K562 (cell line): ENCODE results near the gene OVOL1. TPM values are rescaled to one million over a fixed set of nuclear protein-coding genes. Genes with fewer than 3 reads are reported as not detected.

Experiments
- ATAC-seq: fragments of 200-7000 bp; cut with Tn5 transposase; 3 replicates; pipeline ENCODE4 v1.9.1; 2020; ENCODE audit warnings: moderate library complexity
- BruUV-seq: library from RNA; stranded (reverse); fragments of 400-500 nt; replicated peaks from 2 replicates; lab custom pipeline; 2021; lab: Mats Ljungman, UMichigan
- CTCF ChIA-PET: fragments of 300-600 bp; formaldehyde crosslinking; extraction: SDS; loops from one replicate; lab custom pipeline; 2021; ENCODE audit warnings: low intra/inter-chr PET ratio; lab: Yijun Ruan, JAX
- POLR2A ChIA-PET: fragments of 300-600, 350-650 bp; sonication (Branson Sonifier 250); formaldehyde crosslinking; extraction: SDS; loops from one replicate; lab custom pipeline; 2021; ENCODE audit warnings: antibody characterized with exemption, inconsistent platforms; lab: Yijun Ruan, JAX
- DNase-seq, 4 experiments: peaks; one replicate each; pipeline versions ENCODE4 v3.0.0 to v3.0.0-alpha.2; 2011 to 2018; ENCODE audit warnings: low spot score in 3 of 4, mixed read lengths in 3 of 4; ENCODE audit errors: extremely low read depth in 1 of 4
- FAIRE-seq: peaks from 2 replicates; lab custom pipeline; 2011; peaks lifted over from hg19 to GRCh38; lab: Jason Lieb, UNC
- H2AFZ ChIP-seq: 2 replicates; pipeline ENCODE4 v1.6.0; 2011; ENCODE audit warnings: low read depth, low read length, control low read depth, inconsistent platforms
- H3K27ac ChIP-seq: fragments of 200-600 bp; 3 replicates; pipeline ENCODE4 v1.8.0; 2011; ENCODE audit warnings: low read depth, mild to moderate bottlenecking, control low read depth, inconsistent platforms, low read length, moderate library complexity, mixed read lengths; ENCODE audit errors: extremely low read depth
- H3K27me3 ChIP-seq, 2 experiments: fragments of 300-600 bp in 1 of 2; 2 replicates in 1 of 2; 3 replicates in 1 of 2; pipeline versions ENCODE4 v1.6.0 to v1.8.0; 2011; ENCODE audit warnings: inconsistent platforms in 2 of 2, low read length in 2 of 2, mild to moderate bottlenecking in 1 of 2, mixed read lengths in 1 of 2, moderate library complexity in 1 of 2; ENCODE audit not compliant: control insufficient read depth in 2 of 2, insufficient read depth in 2 of 2
- H3K36me3 ChIP-seq: fragments of 300-600 bp; 3 replicates; pipeline ENCODE4 v1.8.0; 2011; ENCODE audit warnings: mild to moderate bottlenecking, low read length, inconsistent platforms; ENCODE audit not compliant: control insufficient read depth, insufficient read depth
- H3K4me1 ChIP-seq, 2 experiments: fragments of 200-600 bp in 1 of 2; replicated peaks in 1 of 2; 2 replicates in 1 of 2; 3 replicates in 1 of 2; pipeline versions ENCODE4 v1.5.1 to v1.8.0; 2011; ENCODE audit warnings: inconsistent platforms in 2 of 2, low read length in 2 of 2, mild to moderate bottlenecking in 1 of 2, mixed read lengths in 1 of 2, moderate library complexity in 1 of 2; ENCODE audit not compliant: control insufficient read depth in 2 of 2, insufficient read depth in 2 of 2
- H3K4me2 ChIP-seq: 2 replicates; pipeline ENCODE4 v1.6.1; 2011; ENCODE audit warnings: low read length, control low read depth, inconsistent platforms, mixed read lengths; ENCODE audit not compliant: insufficient read depth
- H3K4me3 ChIP-seq: fragments of 200-600 bp; sonication (generic), shearing (Covaris generic); 2 replicates; pipeline ENCODE4 v1.5.1; 2016; ENCODE audit warnings: control low read depth, inconsistent platforms
- H3K79me2 ChIP-seq: fragments of 200-600 bp; 3 replicates; pipeline ENCODE4 v1.8.0; 2011; ENCODE audit warnings: low read length, inconsistent platforms; ENCODE audit not compliant: control insufficient read depth, insufficient read depth
- H3K9ac ChIP-seq, 2 experiments: 2 replicates each; pipeline versions ENCODE4 v1.6.0 to v1.6.1; 2011; ENCODE audit warnings: low read depth in 2 of 2, low read length in 2 of 2, control low read depth in 1 of 2, inconsistent platforms in 1 of 2, mild to moderate bottlenecking in 1 of 2, mixed read lengths in 1 of 2; ENCODE audit not compliant: insufficient read depth in 1 of 2
- H3K9me1 ChIP-seq: one replicate; pipeline ENCODE4 v1.6.0; 2011; ENCODE audit warnings: inconsistent platforms, mild to moderate bottlenecking, low read length, moderate library complexity; ENCODE audit not compliant: control insufficient read depth, insufficient read depth
- H3K9me3 ChIP-seq: replicated peaks from 2 replicates; pipeline ENCODE4 v1.5.1; 2011; ENCODE audit warnings: low read depth, low read length, inconsistent platforms; ENCODE audit not compliant: control insufficient read depth, insufficient read depth
- H4K20me1 ChIP-seq: replicated peaks from 2 replicates; pipeline ENCODE4 v1.6.1; 2011; ENCODE audit warnings: low read length, inconsistent platforms, mixed read lengths; ENCODE audit not compliant: control insufficient read depth, insufficient read depth
- CBX3 ChIP-seq, 2 experiments: IDR thresholded peaks; 1 replicate in 1 of 2; 2 replicates in 1 of 2; pipeline ENCODE4 v1.6.1; 2012; ENCODE audit warnings: inconsistent platforms in 2 of 2, low read length in 2 of 2, borderline replicate concordance in 1 of 2, control low read depth in 1 of 2
- CREB1 ChIP-seq, 2 experiments: sonication (generic) in 1 of 2; formaldehyde crosslinking in 1 of 2; IDR thresholded peaks; 2 replicates each; pipeline versions ENCODE4 v1.6.1 to v1.8.0; 2012 to 2022; ENCODE audit warnings: inconsistent platforms in 1 of 2, mild to moderate bottlenecking in 1 of 2, missing genetic modification reagents in 1 of 2, moderate library complexity in 1 of 2
- FIP1L1 ChIP-seq: fragments of 200-400 bp; formaldehyde crosslinking; IDR thresholded peaks from 2 replicates; pipeline ENCODE4 v1.6.1; 2018; ENCODE audit warnings: mild to moderate bottlenecking, low read depth, low read length; ENCODE audit not compliant: poor library complexity, severe bottlenecking
- HNRNPK ChIP-seq: fragments of 200-400 bp; formaldehyde crosslinking; IDR thresholded peaks from one replicate; pipeline ENCODE4 v1.6.1; 2018; ENCODE audit warnings: mild to moderate bottlenecking, low read depth, low read length; ENCODE audit not compliant: poor library complexity, severe bottlenecking
- MCM3 ChIP-seq: fragments of 450-650 bp; IDR thresholded peaks from 2 replicates; pipeline ENCODE4 v1.6.1; 2016
- RAD21 ChIP-seq, 2 experiments: fragments of 250-450 bp in 1 of 2; fragments of 450-650 bp in 1 of 2; sonication (Bioruptor Pico) in 1 of 2; formaldehyde crosslinking in 1 of 2; IDR thresholded peaks in 1 of 2; conservative IDR thresholded peaks in 1 of 2; 2 replicates each; pipeline versions ENCODE4 v1.4.0 to v1.8.0; 2020 to 2022; ENCODE audit warnings: mild to moderate bottlenecking in 2 of 2, moderate library complexity in 1 of 2
- SRSF3 ChIP-seq: fragments of 200-400 bp; formaldehyde crosslinking; IDR thresholded peaks from 2 replicates; pipeline ENCODE4 v1.6.1; 2016; ENCODE audit warnings: mild to moderate bottlenecking, low read length, moderate library complexity; ENCODE audit not compliant: insufficient read depth
- TBL1XR1 ChIP-seq, 2 experiments: IDR thresholded peaks; 2 replicates each; pipeline ENCODE4 v1.6.1; 2012; ENCODE audit warnings: improper control_type of control experiment in 2 of 2, low read length in 2 of 2, mild to moderate bottlenecking in 1 of 2
- TRIM28 ChIP-seq: fragments of 450-650 bp; IDR thresholded peaks from 2 replicates; pipeline ENCODE4 v1.6.1; 2017
- ZBTB7A ChIP-seq: IDR thresholded peaks from 2 replicates; pipeline ENCODE4 v1.6.1; 2011; ENCODE audit warnings: low read depth, mild to moderate bottlenecking, low read length, moderate library complexity, borderline replicate concordance; ENCODE audit not compliant: control insufficient read depth
- WGBS: fragments of 100-300 bp; shearing (Covaris generic); methylation state at CpG from one replicate; pipeline ENCODE4 v1.1.6; 2016; ENCODE audit warnings: low coverage, mixed read lengths; ENCODE audit not compliant: insufficient coverage; ENCODE audit errors: missing lambda C conversion rate; 5-methylcytosine and 5-hydroxymethylcytosine counted together
- in situ Hi-C: fragments of 300-500 bp; cut with MboI; formaldehyde crosslinking; loops from 4 replicates; pipeline ENCODE4 v1.15.0; 2018; ENCODE audit warnings: inconsistent platforms, mixed read lengths
- intact Hi-C: fragments of 100-400 bp; cut with micrococcal nuclease; formaldehyde crosslinking; loops from 2 replicates; pipeline ENCODE4 v1.14.2; 2022
- polyA plus RNA-seq, 8 experiments: library from polyadenylated mRNA; depleted of rRNA in 4 of 8; stranded (reverse) in 5 of 8; unstranded in 3 of 8; fragments of >200 nt; fragmentation: Nextera tagmentation in 2 of 8; fragmentation: Illumina TruSeq in 1 of 8; extraction: Ambion mirVana in 2 of 8; extraction: Trizol in 1 of 8; gene quantifications; 2 replicates each; pipeline versions ENCODE4 v1.2.1 to v1.2.3, GENCODE V29; 2011 to 2014; ENCODE audit warnings: inconsistent platforms in 1 of 8, missing spikeins in 1 of 8
- total RNA-seq, 7 experiments: library from RNA; depleted of rRNA in 6 of 7; stranded (reverse); fragments of >200 nt in 6 of 7; fragmentation: Illumina TruSeq in 2 of 7; extraction: Trizol in 2 of 7; gene quantifications; 2 replicates each; pipeline versions ENCODE4 v1.2.1 to v1.2.3, GENCODE V29; 2011 to 2021; ENCODE audit warnings: low replicate concordance in 1 of 7
- TF ChIP-seq, protein P1 (sequence below): sonication (generic); formaldehyde crosslinking; IDR thresholded peaks from 2 replicates; pipeline ENCODE4 v1.8.0; 2022; ENCODE audit warnings: mild to moderate bottlenecking, missing genetic modification reagents

Gene OVOL1
- total and polyA plus RNA-seq, 9 of the 15 experiments (the other 6 are each of a cell fraction or from before 2014, with no cell fraction given) = 0.09 TPM; not detected in 8

DNA sequence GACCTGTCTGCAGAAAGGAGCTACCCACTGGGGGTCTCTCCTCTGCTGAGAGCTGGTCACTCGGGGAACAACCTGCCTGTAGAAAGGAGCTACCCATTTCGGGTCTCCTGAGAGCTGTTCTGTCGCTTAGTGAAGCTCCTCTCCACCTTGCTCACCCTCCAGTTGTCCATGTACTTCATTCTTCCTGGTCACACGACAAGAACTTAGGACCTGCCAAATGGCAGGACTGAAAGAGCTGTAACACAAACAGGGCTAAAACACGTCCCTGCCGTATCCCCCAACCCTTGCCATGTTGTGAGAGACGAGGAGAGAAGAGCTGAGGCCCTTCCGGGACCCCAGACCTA lies 42.2 kb upstream of the OVOL1 start:
- WGBS = 28% methylated on average over 8 of the region's 8 CpGs
- H3K27ac ChIP-seq = no peak overlapping the region
- H3K36me3 ChIP-seq = no peaks in the 10 kb centered on the region
- H3K27me3 ChIP-seq = peaks cover 13 to 24% of the 10 kb centered on the region in 2 experiments; a peak in 4 of 5 replicates
- no peaks in the 10 kb centered on the region for H4K20me1 ChIP-seq
- no peak for FAIRE-seq
- ChIA-PET CTCF (interaction anchor here (0.5 to 2.0 kb wide), 4 partner anchors 11 to 73 kb away, joined by 3 to 9 read pairs (median 6); no protein-coding TSS in a partner anchor), POLR2A (interaction anchor here (0.6 to 1.4 kb wide), 8 partner anchors 9 to 489 kb away, joined by 3 to 4 read pairs (median 3); partner anchors contain the start of gene RNASEH2C)
- H3K4me2 ChIP-seq = no peak overlapping the region
- H3K9ac ChIP-seq = no peak overlapping the region
- H2AFZ ChIP-seq = peak overlapping the region; percentile 38; the same call in 1 of the 2 replicates
- H3K79me2 ChIP-seq = no peaks in the 10 kb centered on the region
- H3K9me1 ChIP-seq = no peaks in the 10 kb centered on the region
- in situ Hi-C loops (no loop called here), intact Hi-C loops (loop anchor here (1.0 kb wide), 1 partner anchor 74 kb away; no protein-coding TSS in a partner anchor)
- peaks cover 4 to 15% of the 10 kb centered on the region in 2 experiments; a peak in 3 of 5 replicates for H3K4me1 ChIP-seq
- H3K9me3 ChIP-seq = no peaks in the 10 kb centered on the region; the same call in 1 of the 2 replicates
- ATAC-seq = no peak
- DNase-seq = no peak
- no TSS peak for BruUV-seq
- TF ChIP-seq FIP1L1 (no peak), HNRNPK (no peak), CREB1 (IDR thresholded peaks at IDR 0.05) (no peak), CREB1 (CRISPR knock-in tag; IDR thresholded peaks at IDR 0.05) (no peak), SRSF3 (no peak), CBX3 (IDR thresholded peaks at IDR 0.05; ENCODE audit: borderline replicate concordance in 1 of 2, low read length in 2 of 2) (0 out of 3 replicates have a peak, but pooled peaks of 1 of the 2 experiments have one; percentile 16), TRIM28 (0 out of 2 replicates have a peak, but pooled peaks have one; percentile 36), ZBTB7A (peak; percentile 26; the same call in 1 of the 2 replicates), MCM3 (no peak), RAD21 (CRISPR knock-in tag; conservative IDR thresholded peaks at IDR 0.05 in 1 of 2, IDR thresholded peaks at IDR 0.05 in 1 of 2) (no peak), TBL1XR1 (IDR thresholded peaks at IDR 0.05; ENCODE audit: low read length in 2 of 2) (no peak)
- TF ChIP-seq, protein P1, sequence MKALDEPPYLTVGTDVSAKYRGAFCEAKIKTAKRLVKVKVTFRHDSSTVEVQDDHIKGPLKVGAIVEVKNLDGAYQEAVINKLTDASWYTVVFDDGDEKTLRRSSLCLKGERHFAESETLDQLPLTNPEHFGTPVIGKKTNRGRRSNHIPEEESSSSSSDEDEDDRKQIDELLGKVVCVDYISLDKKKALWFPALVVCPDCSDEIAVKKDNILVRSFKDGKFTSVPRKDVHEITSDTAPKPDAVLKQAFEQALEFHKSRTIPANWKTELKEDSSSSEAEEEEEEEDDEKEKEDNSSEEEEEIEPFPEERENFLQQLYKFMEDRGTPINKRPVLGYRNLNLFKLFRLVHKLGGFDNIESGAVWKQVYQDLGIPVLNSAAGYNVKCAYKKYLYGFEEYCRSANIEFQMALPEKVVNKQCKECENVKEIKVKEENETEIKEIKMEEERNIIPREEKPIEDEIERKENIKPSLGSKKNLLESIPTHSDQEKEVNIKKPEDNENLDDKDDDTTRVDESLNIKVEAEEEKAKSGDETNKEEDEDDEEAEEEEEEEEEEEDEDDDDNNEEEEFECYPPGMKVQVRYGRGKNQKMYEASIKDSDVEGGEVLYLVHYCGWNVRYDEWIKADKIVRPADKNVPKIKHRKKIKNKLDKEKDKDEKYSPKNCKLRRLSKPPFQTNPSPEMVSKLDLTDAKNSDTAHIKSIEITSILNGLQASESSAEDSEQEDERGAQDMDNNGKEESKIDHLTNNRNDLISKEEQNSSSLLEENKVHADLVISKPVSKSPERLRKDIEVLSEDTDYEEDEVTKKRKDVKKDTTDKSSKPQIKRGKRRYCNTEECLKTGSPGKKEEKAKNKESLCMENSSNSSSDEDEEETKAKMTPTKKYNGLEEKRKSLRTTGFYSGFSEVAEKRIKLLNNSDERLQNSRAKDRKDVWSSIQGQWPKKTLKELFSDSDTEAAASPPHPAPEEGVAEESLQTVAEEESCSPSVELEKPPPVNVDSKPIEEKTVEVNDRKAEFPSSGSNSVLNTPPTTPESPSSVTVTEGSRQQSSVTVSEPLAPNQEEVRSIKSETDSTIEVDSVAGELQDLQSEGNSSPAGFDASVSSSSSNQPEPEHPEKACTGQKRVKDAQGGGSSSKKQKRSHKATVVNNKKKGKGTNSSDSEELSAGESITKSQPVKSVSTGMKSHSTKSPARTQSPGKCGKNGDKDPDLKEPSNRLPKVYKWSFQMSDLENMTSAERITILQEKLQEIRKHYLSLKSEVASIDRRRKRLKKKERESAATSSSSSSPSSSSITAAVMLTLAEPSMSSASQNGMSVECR (CRISPR knock-in tag) = no peak
- H3K4me3 ChIP-seq = no peak overlapping the region
